Stimulated activated CD8-positive, alpha-beta memory T cell treated with anti-CD3 and anti-CD28 coated beads, Interleukin-7, amount 100 ng/mL, for 48 hours (primary cell): ENCODE data around the gene AFF3.

Source experiments
- DNase-seq, 2 donors: peaks; one replicate each; pipeline ENCODE4 v3.0.0-alpha.2; 2020; ENCODE audit warnings: low read depth in 1 of 2; ENCODE audit errors: extremely low read depth in 1 of 2

The AFF3 gene

GRCh38 chr2:99653433-99653832, 489.0 kb downstream of the AFF3 start:
- no peak for DNase-seq

DNA sequence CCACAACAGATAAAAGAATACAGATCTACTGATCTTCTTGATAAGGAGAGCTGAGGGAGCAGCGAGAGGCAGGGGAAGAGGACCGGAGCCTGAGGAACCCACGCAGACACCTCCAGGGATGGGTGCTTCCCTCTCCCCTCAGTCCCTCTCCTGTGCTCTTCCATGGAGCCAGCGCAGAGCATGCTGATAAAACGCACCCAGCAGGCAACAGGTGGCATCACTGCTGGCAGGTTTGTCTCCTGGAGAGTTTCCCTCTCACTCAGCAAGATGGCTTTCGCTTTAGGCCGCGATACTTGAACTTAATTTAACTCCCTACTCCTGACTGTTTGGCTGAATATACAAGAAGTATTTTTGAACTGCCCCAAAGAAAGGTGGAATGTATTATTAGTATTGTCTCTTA, 489.5 kb downstream of the AFF3 start:
- DNase-seq: no peak

- DNase-seq: no peak
These were observed 490.3 kb downstream of the AFF3 start for GRCh38 chr2:99651930-99652670.

DNA sequence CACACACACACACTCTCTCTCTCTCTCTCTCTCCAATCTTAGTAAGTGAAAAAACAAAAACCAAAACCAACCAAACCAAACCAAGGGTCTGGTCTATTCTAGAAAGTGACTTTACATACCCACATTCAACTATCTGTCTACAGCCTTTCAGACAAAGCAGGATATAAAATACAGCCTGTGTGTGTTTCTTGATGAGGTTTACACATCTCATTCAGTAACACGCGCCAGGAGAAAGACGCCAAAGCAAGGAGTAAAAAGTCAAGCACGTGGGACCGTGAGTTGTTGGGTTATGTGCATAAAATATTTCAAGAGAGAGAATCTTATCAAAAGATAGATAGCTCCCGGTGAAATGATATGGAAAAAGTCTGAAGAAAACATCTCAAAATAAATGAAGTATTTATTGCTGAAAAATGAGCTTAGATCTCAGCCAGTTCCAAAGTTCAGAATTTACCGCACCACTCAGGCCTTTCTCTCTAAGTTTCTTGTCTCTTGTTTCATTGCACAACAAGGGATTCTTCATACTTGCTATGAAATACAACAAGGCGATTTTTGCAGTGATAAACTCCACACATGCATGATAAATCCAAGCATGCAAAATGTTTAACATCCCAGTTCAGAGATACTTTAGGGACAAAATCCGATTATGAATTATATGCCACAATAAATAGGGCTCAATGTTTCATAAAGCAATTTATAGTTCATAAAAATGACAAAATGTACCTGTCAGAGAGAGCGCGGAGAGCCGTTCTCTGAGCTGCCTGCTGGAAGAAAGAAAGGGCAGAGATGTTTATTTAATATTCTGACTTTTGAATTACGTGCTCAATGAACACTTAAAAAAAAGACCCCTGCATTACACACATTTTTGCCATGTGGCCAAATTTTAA, 493.2 kb downstream of the AFF3 start:
- no peak for DNase-seq

DNA sequence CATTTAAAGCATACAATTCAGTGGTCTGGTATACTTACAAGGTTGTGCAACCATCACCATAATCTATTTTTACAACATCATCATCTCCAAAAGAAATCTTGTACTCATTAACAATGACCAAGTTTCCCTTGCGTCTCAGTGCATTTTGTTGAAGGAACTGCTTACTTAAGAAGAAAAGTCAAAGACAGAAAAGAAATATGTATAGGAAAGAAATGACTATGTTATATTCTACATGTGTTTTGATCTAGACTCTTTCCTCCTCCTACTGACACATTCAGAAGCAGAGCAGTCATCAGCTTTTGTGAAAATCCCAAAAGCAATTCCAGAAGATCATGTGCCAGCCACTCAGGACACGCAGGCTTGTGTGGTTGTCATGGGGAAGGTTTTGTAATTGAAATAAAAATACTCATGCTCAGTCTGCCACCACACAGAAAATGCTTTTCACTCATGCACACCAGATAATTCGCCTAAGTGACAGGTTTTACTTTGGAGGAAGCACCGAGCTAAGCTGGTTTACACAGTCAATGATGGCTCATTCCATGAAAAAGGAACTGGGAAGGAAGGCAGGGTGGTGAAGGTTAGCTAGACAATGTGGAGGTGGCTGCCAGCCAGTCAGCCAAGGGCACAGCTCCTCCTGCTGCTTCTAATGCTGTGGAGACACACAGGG, 494.1 kb downstream of the AFF3 start:
- DNase-seq: no peak

GRCh38 chr2:99645960-99646359, 496.4 kb downstream of the AFF3 start:
- DNase-seq: no peak

GRCh38 chr2:99644419-99644787, 498.0 kb downstream of the AFF3 start:
- DNase-seq: no peak

GRCh38 chr2:99643787-99644418, 498.5 kb downstream of the AFF3 start:
- no peak for DNase-seq

GRCh38 chr2:99641999-99642398, 500.4 kb downstream of the AFF3 start:
- DNase-seq: no peak

GRCh38 chr2:99640635-99641151, 501.7 kb downstream of the AFF3 start:
- DNase-seq: no peak

- no peak for DNase-seq
These were observed 503.6 kb downstream of the AFF3 start for GRCh38 chr2:99638791-99639190.

GRCh38 chr2:99637159-99637697, 505.2 kb downstream of the AFF3 start:
- no peak for DNase-seq

- DNase-seq: no peak
These were observed 506.0 kb downstream of the AFF3 start for GRCh38 chr2:99636144-99637034.

- DNase-seq: no peak
These were observed 506.7 kb downstream of the AFF3 start for GRCh38 chr2:99635710-99636109.

DNA sequence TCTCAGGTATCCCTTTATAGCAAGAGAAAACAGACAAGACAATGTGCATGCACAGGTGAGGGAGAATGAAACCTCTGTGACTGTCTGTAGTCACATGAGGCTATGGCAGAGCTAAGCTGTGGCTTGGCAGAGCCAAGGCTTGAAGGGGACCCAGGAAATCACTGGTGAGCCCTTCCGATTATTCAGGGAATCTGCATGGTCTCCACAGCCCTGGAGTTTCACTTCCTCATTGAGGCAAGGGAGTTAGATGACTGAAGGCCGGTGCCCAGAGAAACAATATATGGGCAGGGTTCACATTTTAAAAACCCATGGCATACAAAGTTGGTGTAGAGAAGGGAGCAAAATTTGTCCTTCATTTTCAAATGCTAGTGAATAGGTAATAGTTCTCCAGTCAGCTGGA, 508.2 kb downstream of the AFF3 start:
- DNase-seq: no peak

- no peak for DNase-seq
These were observed 510.7 kb downstream of the AFF3 start for GRCh38 chr2:99631700-99632099.

- no peak for DNase-seq
These were observed 513.1 kb downstream of the AFF3 start for GRCh38 chr2:99629320-99629719.

GRCh38 chr2:99626158-99626557, 516.2 kb downstream of the AFF3 start:
- no peak for DNase-seq

DNA sequence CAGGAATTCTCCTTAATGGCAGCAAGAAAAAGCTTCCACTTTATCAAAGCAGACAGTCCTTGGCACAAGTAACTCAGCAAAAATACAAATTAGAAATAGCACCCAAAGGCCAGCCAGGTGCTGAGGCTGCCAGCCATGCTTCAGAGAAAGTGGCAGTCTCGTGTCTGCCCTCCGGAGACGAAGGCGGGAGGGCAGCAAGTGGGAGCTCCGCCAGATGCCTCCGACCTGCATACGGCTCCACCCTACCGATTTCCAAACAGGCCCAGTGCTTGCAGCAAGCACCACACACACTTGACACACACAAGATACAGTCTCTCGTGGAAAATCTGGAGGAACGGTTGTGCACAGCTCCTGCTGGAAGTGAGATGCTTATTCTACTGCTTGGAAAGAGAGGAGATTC, 517.7 kb downstream of the AFF3 start:
- no peak for DNase-seq

DNA sequence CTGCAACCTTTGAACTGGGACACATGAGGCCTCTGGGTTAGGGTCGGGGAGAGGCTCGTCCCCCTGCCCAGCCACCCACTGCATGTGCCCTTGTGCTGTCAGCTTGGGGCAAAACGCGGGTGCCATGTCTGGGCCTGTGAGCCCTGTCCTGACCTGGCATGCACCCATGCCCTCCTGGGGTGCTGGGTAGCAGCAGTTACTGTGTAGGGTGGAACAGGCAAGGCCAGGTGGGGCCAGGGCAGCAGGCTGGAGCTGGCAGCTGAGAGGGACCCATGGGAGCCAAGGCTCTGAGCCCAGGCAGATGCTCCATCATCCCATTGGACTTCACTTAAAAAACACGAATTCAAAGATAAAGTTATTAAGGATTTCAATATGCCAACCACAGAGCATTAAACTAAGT, 518.8 kb downstream of the AFF3 start:
- no peak for DNase-seq
